ENCODE data around the gene GNE. TPM values are rescaled to one million over a fixed set of nuclear protein-coding genes. Genes with fewer than 3 reads are reported as not detected.
"Not testable (repeated sequence)": the region's sequence is repeated elsewhere in the genome, so short reads cannot be mapped to it uniquely, and the experiment has no call there.

GNE gene
- polyA plus RNA-seq, 3 donors = 4.1 to 5.0 (median 4.5) TPM

DNA sequence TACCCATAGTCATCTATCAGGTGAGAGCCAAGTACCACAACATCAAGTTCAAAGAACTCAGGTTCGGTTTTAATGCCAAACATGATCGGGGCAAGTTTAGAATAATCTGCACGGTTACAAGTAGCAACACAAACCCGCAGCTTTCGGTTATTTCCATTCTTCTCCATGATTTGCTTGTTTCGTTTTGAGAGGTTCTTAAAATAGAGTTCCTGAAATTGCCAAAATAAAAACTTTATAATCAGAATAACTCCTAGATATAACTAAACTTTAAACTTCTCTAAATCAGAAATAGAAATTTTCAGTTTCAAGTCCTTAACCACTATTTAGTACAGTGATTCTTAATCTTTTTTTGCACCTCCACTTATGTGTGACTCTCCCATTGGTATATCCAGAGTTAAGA, 9.1 kb downstream of the GNE start:
- Histone ChIP-seq H3K4me2 (replicated peaks; ENCODE audit: extremely low read depth, low read length, poor library complexity, severe bottlenecking) (peak overlapping the region; percentile 23), H3K9ac (ENCODE audit: insufficient read depth, low read length, poor library complexity, severe bottlenecking) (no peak overlapping the region), H3K36me3 (replicated peaks in 1 of 2; ENCODE audit: control insufficient read depth in 1 of 2, insufficient read depth in 2 of 2, low read length in 2 of 2) (peaks cover 17 to 30% of the 10 kb centered on the region in 2 donors), H3K79me2 (ENCODE audit: insufficient read depth, low read length) (peaks cover 31% of the 10 kb centered on the region), H3K4me1 (ENCODE audit: control insufficient read depth in 1 of 2, insufficient read depth in 2 of 2, low read length in 2 of 2) (peaks cover 11 to 22% of the 10 kb centered on the region in 2 donors), H4K20me1 (ENCODE audit: insufficient read depth, low read length) (peaks cover 17% of the 10 kb centered on the region), H3K27me3 (ENCODE audit: control insufficient read depth in 2 of 2, insufficient read depth in 2 of 2, low read length in 2 of 2) (no peaks in the 10 kb centered on the region), H3K9me3 (replicated peaks in 1 of 2; ENCODE audit: control insufficient read depth in 1 of 2, insufficient read depth in 1 of 2, low read length in 2 of 2) (no peaks in the 10 kb centered on the region), H3K4me3 (replicated peaks in 1 of 3; ENCODE audit: low read depth in 2 of 3, low read length in 3 of 3) (peak overlapping the region in 1 of 3 experiments; percentile 33), H3K27ac (ENCODE audit: low read depth in 1 of 2, low read length in 2 of 2) (peak overlapping the region in 1 of 2 donors; percentile 39), H2AFZ (ENCODE audit: insufficient read depth, low read depth, low read length, poor library complexity, severe bottlenecking) (no peak overlapping the region)
- peaks cover 21% of the 10 kb centered on the region for H3K4me1 Mint-ChIP-seq
- peaks cover 15 to 51% of the 10 kb centered on the region in 2 donors for H3K36me3 Mint-ChIP-seq
- H3K4me3 Mint-ChIP-seq = peak overlapping the region in 1 of 2 donors; percentile 21
- H3K27me3 Mint-ChIP-seq (ENCODE audit: low read depth in 3 of 3) = peaks cover 0 to 1% (median 0%) of the 10 kb centered on the region in 3 donors
- intact Hi-C loops (cut with micrococcal nuclease) = loop anchor here in 1 of 2 donors (2.0 kb wide), 1 partner anchor 80 kb away; no protein-coding TSS in a partner anchor
- no peaks in the 10 kb centered on the region for H3K9me3 Mint-ChIP-seq
- TF ChIP-seq, protein P1, sequence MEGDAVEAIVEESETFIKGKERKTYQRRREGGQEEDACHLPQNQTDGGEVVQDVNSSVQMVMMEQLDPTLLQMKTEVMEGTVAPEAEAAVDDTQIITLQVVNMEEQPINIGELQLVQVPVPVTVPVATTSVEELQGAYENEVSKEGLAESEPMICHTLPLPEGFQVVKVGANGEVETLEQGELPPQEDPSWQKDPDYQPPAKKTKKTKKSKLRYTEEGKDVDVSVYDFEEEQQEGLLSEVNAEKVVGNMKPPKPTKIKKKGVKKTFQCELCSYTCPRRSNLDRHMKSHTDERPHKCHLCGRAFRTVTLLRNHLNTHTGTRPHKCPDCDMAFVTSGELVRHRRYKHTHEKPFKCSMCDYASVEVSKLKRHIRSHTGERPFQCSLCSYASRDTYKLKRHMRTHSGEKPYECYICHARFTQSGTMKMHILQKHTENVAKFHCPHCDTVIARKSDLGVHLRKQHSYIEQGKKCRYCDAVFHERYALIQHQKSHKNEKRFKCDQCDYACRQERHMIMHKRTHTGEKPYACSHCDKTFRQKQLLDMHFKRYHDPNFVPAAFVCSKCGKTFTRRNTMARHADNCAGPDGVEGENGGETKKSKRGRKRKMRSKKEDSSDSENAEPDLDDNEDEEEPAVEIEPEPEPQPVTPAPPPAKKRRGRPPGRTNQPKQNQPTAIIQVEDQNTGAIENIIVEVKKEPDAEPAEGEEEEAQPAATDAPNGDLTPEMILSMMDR (IDR thresholded peaks at IDR 0.05) = no peak
- peak in 1 of 3 donors; percentile 8 for DNase-seq
- WGBS (ENCODE audit: insufficient coverage) = no CpG with 5 or more reads among the region's 6 CpGs
- H3K27ac Mint-ChIP-seq = peak overlapping the region in 6 of 7 donors; percentile 7 to 58 (median 32)

DNA sequence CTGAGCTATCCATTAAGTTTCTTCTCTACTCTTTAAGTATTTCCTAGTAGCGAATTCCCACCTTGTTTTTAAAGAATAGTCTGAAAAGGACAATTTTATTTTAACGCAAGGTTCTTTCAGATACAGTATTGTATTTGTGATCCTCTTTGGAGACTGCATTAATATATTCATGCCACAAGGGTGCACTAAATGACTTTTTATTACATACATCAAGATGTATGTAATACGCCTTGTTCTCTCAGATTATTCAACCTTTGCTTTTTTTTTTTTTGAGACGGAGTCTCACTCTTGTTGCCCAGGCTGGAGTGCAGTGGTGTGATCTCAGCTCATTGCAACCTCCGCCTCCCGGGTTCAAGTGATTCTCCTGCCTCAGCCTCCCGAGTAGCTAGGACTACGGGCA, 10.2 kb downstream of the GNE start:
- H3K4me2 ChIP-seq (replicated peaks; ENCODE audit: extremely low read depth, low read length, poor library complexity, severe bottlenecking); H3K9me3 ChIP-seq (replicated peaks in 1 of 2; ENCODE audit: control insufficient read depth in 1 of 2, insufficient read depth in 1 of 2, low read length in 2 of 2); H2AFZ ChIP-seq (ENCODE audit: insufficient read depth, low read depth, low read length, poor library complexity, severe bottlenecking); H3K9me3 Mint-ChIP-seq; H3K27ac ChIP-seq (ENCODE audit: low read depth in 1 of 2, low read length in 2 of 2); H3K4me3 Mint-ChIP-seq; H3K9ac ChIP-seq (ENCODE audit: insufficient read depth, low read length, poor library complexity, severe bottlenecking); H3K4me3 ChIP-seq (replicated peaks in 1 of 3; ENCODE audit: low read depth in 2 of 3, low read length in 3 of 3); H3K27me3 Mint-ChIP-seq (ENCODE audit: low read depth in 3 of 3); H3K27me3 ChIP-seq (ENCODE audit: control insufficient read depth in 2 of 2, insufficient read depth in 2 of 2, low read length in 2 of 2): not testable (repeated sequence)
- H3K4me1 Mint-ChIP-seq = peaks cover 21% of the 10 kb centered on the region
- peak overlapping the region in 6 of 7 donors; percentile 33 to 80 (median 66) for H3K27ac Mint-ChIP-seq
- peaks cover 22 to 57% of the 10 kb centered on the region in 2 donors for H3K36me3 Mint-ChIP-seq
- Histone ChIP-seq H3K4me1 (ENCODE audit: control insufficient read depth in 1 of 2, insufficient read depth in 2 of 2, low read length in 2 of 2) (peaks cover 11 to 22% of the 10 kb centered on the region in 2 donors), H3K36me3 (replicated peaks in 1 of 2; ENCODE audit: control insufficient read depth in 1 of 2, insufficient read depth in 2 of 2, low read length in 2 of 2) (peaks cover 26 to 41% of the 10 kb centered on the region in 2 donors), H3K79me2 (ENCODE audit: insufficient read depth, low read length) (peaks cover 35% of the 10 kb centered on the region), H4K20me1 (ENCODE audit: insufficient read depth, low read length) (peaks cover 17% of the 10 kb centered on the region)
- intact Hi-C loops (cut with micrococcal nuclease) = loop anchor here in 1 of 2 donors (2.0 kb wide), 1 partner anchor 81 kb away; no protein-coding TSS in a partner anchor
- 100% methylated on average over 2 of the region's 8 CpGs for whole genome bisulfite sequencing (ENCODE audit: insufficient coverage)
- peak; percentile 15 to 44 (median 37) for DNase-seq
- TF ChIP-seq, protein P1 (IDR thresholded peaks at IDR 0.05) = peak; percentile 63

Measured in CD14-positive monocyte (primary cell).